Neutrophil (primary cell): ENCODE measurements around the gene DUSP8.

ENCODE experiments used
- H3K27ac ChIP-seq: fragments of 200-600 bp; sonication (generic); 2 replicates; pipeline ENCODE4 v1.5.1; 2016; ENCODE audit warnings: mild to moderate bottlenecking, moderate library complexity
- H3K27me3 ChIP-seq: fragments of 200-600 bp; sonication (generic); 2 replicates; pipeline ENCODE4 v1.6.0; 2016; ENCODE audit warnings: mild to moderate bottlenecking
- H3K36me3 ChIP-seq: fragments of 200-600 bp; sonication (generic); 2 replicates; pipeline ENCODE4 v1.5.1; 2017
- H3K4me1 ChIP-seq, 2 experiments: fragments of 200-600 bp in 1 of 2; sonication (generic) in 1 of 2; 1 replicate in 1 of 2; 2 replicates in 1 of 2; pipeline versions ENCODE4 v1.5.1 to v1.6.1; 2013 to 2016; ENCODE audit warnings: low read depth in 1 of 2, low read length in 1 of 2, mild to moderate bottlenecking in 1 of 2, moderate library complexity in 1 of 2; ENCODE audit not compliant: control insufficient read depth in 1 of 2, insufficient read depth in 1 of 2
- H3K4me3 ChIP-seq, 2 experiments: fragments of 200-600 bp in 1 of 2; sonication (generic) in 1 of 2; 1 replicate in 1 of 2; 2 replicates in 1 of 2; pipeline ENCODE4 v1.5.1; 2013 to 2016; ENCODE audit warnings: low read depth in 1 of 2, low read length in 1 of 2, mild to moderate bottlenecking in 1 of 2, moderate library complexity in 1 of 2
- H3K9me3 ChIP-seq: fragments of 200-600 bp; sonication (generic); 2 replicates; pipeline ENCODE4 v1.5.1; 2016
- CTCF ChIP-seq: fragments of 200-600 bp; sonication (generic); IDR thresholded peaks from 2 replicates; pipeline ENCODE4 v1.5.1; 2016; ENCODE audit warnings: antibody characterized with exemption

The DUSP8 gene

GRCh38 chr11:1557051-1557884 lies 14.8 kb downstream of the DUSP8 start:
- Histone ChIP-seq H3K27me3 (peaks cover 95% of the 10 kb centered on the region), H3K9me3 (no peaks in the 10 kb centered on the region), H3K4me1 (no peaks in the 10 kb centered on the region), H3K27ac (no peak overlapping the region), H3K36me3 (no peaks in the 10 kb centered on the region), H3K4me3 (no peak overlapping the region)
- TF ChIP-seq CTCF, result no peak

- no peak for TF ChIP-seq CTCF
- Histone ChIP-seq H3K9me3 (no peaks in the 10 kb centered on the region), H3K4me1 (no peaks in the 10 kb centered on the region), H3K27me3 (peaks cover 94% of the 10 kb centered on the region), H3K4me3 (no peak overlapping the region), H3K36me3 (no peaks in the 10 kb centered on the region), H3K27ac (no peak overlapping the region)
Measured at GRCh38 chr11:1556278-1556902, 15.7 kb downstream of the DUSP8 start.

GRCh38 chr11:1555713-1556153 lies 16.3 kb downstream of the DUSP8 start:
- H3K9me3 ChIP-seq, result no peaks in the 10 kb centered on the region
- H3K4me1 ChIP-seq, result no peaks in the 10 kb centered on the region
- H3K27me3 ChIP-seq, result peaks cover 87% of the 10 kb centered on the region
- TF ChIP-seq CTCF, result no peak
- H3K36me3 ChIP-seq, result no peaks in the 10 kb centered on the region
- no peak overlapping the region for H3K27ac ChIP-seq
- H3K4me3 ChIP-seq, result no peak overlapping the region

- no peak overlapping the region for H3K27ac ChIP-seq
- H3K4me3 ChIP-seq, result no peak overlapping the region
- no peaks in the 10 kb centered on the region for H3K4me1 ChIP-seq
- H3K36me3 ChIP-seq, result no peaks in the 10 kb centered on the region
- no peak for TF ChIP-seq CTCF
- H3K27me3 ChIP-seq, result peaks cover 85% of the 10 kb centered on the region
- no peaks in the 10 kb centered on the region for H3K9me3 ChIP-seq
Measured at GRCh38 chr11:1554981-1555712, 16.9 kb downstream of the DUSP8 start.

GRCh38 chr11:1553808-1554594 lies 18.1 kb downstream of the DUSP8 start:
- H3K4me1 ChIP-seq, result no peaks in the 10 kb centered on the region
- no peak overlapping the region for H3K27ac ChIP-seq
- H3K4me3 ChIP-seq, result no peak overlapping the region
- no peak for TF ChIP-seq CTCF
- H3K9me3 ChIP-seq, result no peaks in the 10 kb centered on the region
- no peaks in the 10 kb centered on the region for H3K36me3 ChIP-seq
- peaks cover 85% of the 10 kb centered on the region for H3K27me3 ChIP-seq
